ENCODE measurements around the gene PDE2A. TPM values are rescaled to one million over a fixed set of nuclear protein-coding genes. Genes with fewer than 3 reads are reported as not detected.
A peak's percentile ranks its signal among the peaks of the same experiment; 100 is the strongest.

PDE2A gene
- total and polyA plus RNA-seq, 4 donors: 9.4 to 17.5 (median 14.1) TPM

- peaks cover 37% of the 10 kb centered on the region for H3K4me1 ChIP-seq (ENCODE audit: control insufficient read depth, insufficient read depth, low read length)
- H3K27me3 ChIP-seq (ENCODE audit: control insufficient read depth, insufficient read depth, low read length): peaks cover 36% of the 10 kb centered on the region
- peak in 1 of 6 donors; percentile 58 for DNase-seq (ENCODE audit: low read depth in 4 of 6, low spot score in 6 of 6)
- WGBS (ENCODE audit: insufficient coverage): 1% methylated on average over 69 of the region's 85 CpGs
- no peaks in the 10 kb centered on the region for H3K36me3 ChIP-seq (ENCODE audit: control insufficient read depth, insufficient read depth, low read length)
- no peaks in the 10 kb centered on the region for H3K9me3 ChIP-seq (ENCODE audit: control insufficient read depth, insufficient read depth, low read length)
- H3K27ac ChIP-seq (ENCODE audit: low read depth, low read length): no peak overlapping the region
- peak overlapping the region; percentile 39 for H3K4me3 ChIP-seq (ENCODE audit: low read depth, low read length)
Measured at GRCh38 chr11:72642043-72642883, 32.0 kb downstream of the PDE2A start.

- Histone ChIP-seq H3K27me3 (ENCODE audit: control insufficient read depth, insufficient read depth, low read length) (peaks cover 36% of the 10 kb centered on the region), H3K27ac (ENCODE audit: low read depth, low read length) (no peak overlapping the region), H3K36me3 (ENCODE audit: control insufficient read depth, insufficient read depth, low read length) (no peaks in the 10 kb centered on the region), H3K4me1 (ENCODE audit: control insufficient read depth, insufficient read depth, low read length) (peaks cover 44% of the 10 kb centered on the region), H3K4me3 (ENCODE audit: low read depth, low read length) (peak overlapping the region; percentile 16), H3K9me3 (ENCODE audit: control insufficient read depth, insufficient read depth, low read length) (no peaks in the 10 kb centered on the region)
- 56% methylated on average over 12 of the region's 12 CpGs for WGBS (ENCODE audit: insufficient coverage)
- DNase-seq (ENCODE audit: low read depth in 4 of 6, low spot score in 6 of 6): no peak
Measured at GRCh38 chr11:72641522-72642042, 32.6 kb downstream of the PDE2A start.

DNA sequence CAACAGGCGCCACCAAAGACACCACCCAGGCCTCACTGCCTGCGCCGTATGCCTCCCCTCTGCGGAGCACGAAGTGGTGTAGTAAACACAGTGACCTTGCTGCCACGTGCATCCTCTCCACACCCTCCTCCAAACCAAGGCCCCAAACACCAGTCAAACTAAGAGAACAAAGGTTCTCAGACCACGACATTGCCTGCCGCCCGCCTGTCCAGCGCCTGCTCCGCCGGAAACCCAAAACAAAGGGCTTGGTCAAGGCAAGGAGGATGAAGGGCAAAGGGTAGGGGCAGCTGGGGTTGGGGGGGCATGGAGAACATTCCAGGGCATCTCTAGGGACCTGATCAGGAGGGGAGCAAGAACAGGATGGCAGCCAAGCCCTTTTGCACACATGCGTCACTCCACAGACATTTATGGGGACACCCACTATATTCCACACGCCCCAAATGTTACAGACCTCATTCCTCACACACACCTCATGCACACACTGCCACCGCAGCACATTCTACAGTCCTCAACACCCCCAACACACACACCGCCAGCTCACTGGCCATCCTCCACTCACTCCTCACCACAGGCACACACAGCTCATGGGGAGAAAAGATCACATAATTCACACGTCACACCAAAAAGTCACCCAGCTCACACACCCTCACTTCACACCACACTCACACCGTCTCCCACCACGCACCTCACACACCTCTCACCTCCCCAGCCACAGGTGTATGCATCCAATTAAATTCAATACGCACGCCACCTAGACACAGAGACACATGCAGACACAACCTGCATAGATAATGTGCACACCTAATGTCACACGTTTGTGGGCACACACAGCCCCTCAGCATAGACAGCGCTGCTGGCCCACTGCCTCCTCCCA is 34.5 kb downstream of the PDE2A start:
- no peak overlapping the region for H3K27ac ChIP-seq (ENCODE audit: low read depth, low read length)
- no peaks in the 10 kb centered on the region for H3K36me3 ChIP-seq (ENCODE audit: control insufficient read depth, insufficient read depth, low read length)
- 81% methylated on average over 23 of the region's 23 CpGs for WGBS (ENCODE audit: insufficient coverage)
- H3K27me3 ChIP-seq (ENCODE audit: control insufficient read depth, insufficient read depth, low read length): peaks cover 36% of the 10 kb centered on the region
- no peak overlapping the region for H3K4me3 ChIP-seq (ENCODE audit: low read depth, low read length)
- H3K4me1 ChIP-seq (ENCODE audit: control insufficient read depth, insufficient read depth, low read length): peaks cover 55% of the 10 kb centered on the region
- no peak for DNase-seq (ENCODE audit: low read depth in 4 of 6, low spot score in 6 of 6)
- H3K9me3 ChIP-seq (ENCODE audit: control insufficient read depth, insufficient read depth, low read length): no peaks in the 10 kb centered on the region

DNA sequence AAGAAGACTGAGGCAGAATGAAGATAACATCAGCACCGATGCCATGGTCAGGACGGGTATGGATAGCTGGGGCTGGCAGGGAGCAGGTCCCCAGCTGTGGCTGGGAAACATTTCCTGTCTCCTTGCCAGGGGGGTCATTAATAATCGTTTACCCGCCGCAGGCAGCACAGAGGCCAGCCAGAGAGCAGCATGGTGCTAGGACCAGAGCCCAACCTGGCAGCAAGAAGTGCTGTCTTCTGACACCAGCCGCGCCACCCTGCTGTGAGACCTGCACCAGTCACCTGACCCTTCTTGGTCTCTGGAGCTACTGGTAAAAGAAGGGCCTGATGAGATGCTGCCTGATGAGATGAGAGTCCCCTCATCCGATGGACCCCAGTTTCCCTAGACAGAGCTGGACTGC is 36.3 kb downstream of the PDE2A start:
- peaks cover 62% of the 10 kb centered on the region for H3K4me1 ChIP-seq (ENCODE audit: control insufficient read depth, insufficient read depth, low read length)
- DNase-seq (ENCODE audit: low read depth in 4 of 6, low spot score in 6 of 6): peak in 1 of 6 donors; percentile 42
- 27% methylated on average over 8 of the region's 8 CpGs for WGBS (ENCODE audit: insufficient coverage)
- H3K9me3 ChIP-seq (ENCODE audit: control insufficient read depth, insufficient read depth, low read length): no peaks in the 10 kb centered on the region
- peaks cover 31% of the 10 kb centered on the region for H3K27me3 ChIP-seq (ENCODE audit: control insufficient read depth, insufficient read depth, low read length)
- no peaks in the 10 kb centered on the region for H3K36me3 ChIP-seq (ENCODE audit: control insufficient read depth, insufficient read depth, low read length)
- H3K4me3 ChIP-seq (ENCODE audit: low read depth, low read length): no peak overlapping the region
- H3K27ac ChIP-seq (ENCODE audit: low read depth, low read length): no peak overlapping the region

DNA sequence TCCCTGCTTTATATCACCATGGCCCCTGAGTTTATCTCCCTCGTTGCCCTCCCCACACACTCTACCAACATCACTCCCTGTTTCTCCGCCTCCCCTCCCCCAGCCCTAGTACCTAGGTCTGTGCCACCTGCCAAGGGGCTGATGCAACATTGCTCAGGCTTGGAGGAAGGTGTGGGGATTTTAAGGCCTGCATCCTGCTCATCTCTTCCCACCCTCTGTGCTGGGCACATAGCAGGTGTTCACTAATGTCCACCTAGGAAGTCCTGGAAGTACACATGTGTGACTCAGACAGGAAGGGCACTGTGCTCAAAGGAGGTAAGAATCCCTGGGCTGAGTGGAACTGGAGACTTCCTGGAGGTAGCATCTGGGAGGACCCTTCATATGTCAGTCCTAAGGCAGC is 37.0 kb downstream of the PDE2A start:
- Histone ChIP-seq H3K4me1 (ENCODE audit: control insufficient read depth, insufficient read depth, low read length) (peaks cover 63% of the 10 kb centered on the region), H3K36me3 (ENCODE audit: control insufficient read depth, insufficient read depth, low read length) (no peaks in the 10 kb centered on the region), H3K9me3 (ENCODE audit: control insufficient read depth, insufficient read depth, low read length) (no peaks in the 10 kb centered on the region), H3K4me3 (ENCODE audit: low read depth, low read length) (no peak overlapping the region), H3K27me3 (ENCODE audit: control insufficient read depth, insufficient read depth, low read length) (peaks cover 28% of the 10 kb centered on the region), H3K27ac (ENCODE audit: low read depth, low read length) (no peak overlapping the region)
- no peak for DNase-seq (ENCODE audit: low read depth in 4 of 6, low spot score in 6 of 6)
- 30% methylated on average over 1 of the region's 2 CpGs for WGBS (ENCODE audit: insufficient coverage)

DNA sequence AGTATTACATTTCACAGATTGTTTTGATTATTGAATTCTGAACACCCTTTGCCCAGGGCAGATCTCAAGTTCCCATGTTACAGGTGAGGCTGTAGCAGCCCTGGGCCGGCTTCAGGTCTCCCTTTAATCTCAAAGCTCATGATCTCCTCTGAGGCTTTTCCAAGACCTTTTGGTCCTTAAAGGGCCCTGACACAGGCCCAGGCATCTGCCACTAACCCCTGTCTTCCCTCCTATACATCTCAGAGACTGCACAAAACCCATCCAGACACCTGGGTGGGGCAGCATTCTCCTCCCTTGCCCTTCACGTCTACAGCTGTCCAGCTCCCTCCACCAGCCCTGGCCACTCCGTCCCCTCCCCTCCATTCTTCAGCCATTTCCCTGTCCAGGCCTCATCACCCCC is 37.8 kb downstream of the PDE2A start:
- WGBS (ENCODE audit: insufficient coverage): 80% methylated on average over 3 of the region's 3 CpGs
- H3K36me3 ChIP-seq (ENCODE audit: control insufficient read depth, insufficient read depth, low read length): no peaks in the 10 kb centered on the region
- H3K9me3 ChIP-seq (ENCODE audit: control insufficient read depth, insufficient read depth, low read length): no peaks in the 10 kb centered on the region
- DNase-seq (ENCODE audit: low read depth in 4 of 6, low spot score in 6 of 6): no peak
- H3K4me1 ChIP-seq (ENCODE audit: control insufficient read depth, insufficient read depth, low read length): peaks cover 65% of the 10 kb centered on the region
- no peak overlapping the region for H3K4me3 ChIP-seq (ENCODE audit: low read depth, low read length)
- H3K27ac ChIP-seq (ENCODE audit: low read depth, low read length): no peak overlapping the region
- peaks cover 21% of the 10 kb centered on the region for H3K27me3 ChIP-seq (ENCODE audit: control insufficient read depth, insufficient read depth, low read length)

GRCh38 chr11:72635933-72636332 is 38.3 kb downstream of the PDE2A start:
- Histone ChIP-seq H3K9me3 (ENCODE audit: control insufficient read depth, insufficient read depth, low read length) (no peaks in the 10 kb centered on the region), H3K36me3 (ENCODE audit: control insufficient read depth, insufficient read depth, low read length) (no peaks in the 10 kb centered on the region), H3K4me3 (ENCODE audit: low read depth, low read length) (no peak overlapping the region), H3K27ac (ENCODE audit: low read depth, low read length) (no peak overlapping the region), H3K27me3 (ENCODE audit: control insufficient read depth, insufficient read depth, low read length) (peaks cover 17% of the 10 kb centered on the region), H3K4me1 (ENCODE audit: control insufficient read depth, insufficient read depth, low read length) (peaks cover 70% of the 10 kb centered on the region)
- WGBS (ENCODE audit: insufficient coverage): 36% methylated on average over 3 of the region's 6 CpGs
- peak in 1 of 6 donors; percentile 32 for DNase-seq (ENCODE audit: low read depth in 4 of 6, low spot score in 6 of 6)

- peak in 1 of 6 donors; percentile 45 for DNase-seq (ENCODE audit: low read depth in 4 of 6, low spot score in 6 of 6)
Measured at GRCh38 chr11:72635309-72635915, 38.8 kb downstream of the PDE2A start.

DNA sequence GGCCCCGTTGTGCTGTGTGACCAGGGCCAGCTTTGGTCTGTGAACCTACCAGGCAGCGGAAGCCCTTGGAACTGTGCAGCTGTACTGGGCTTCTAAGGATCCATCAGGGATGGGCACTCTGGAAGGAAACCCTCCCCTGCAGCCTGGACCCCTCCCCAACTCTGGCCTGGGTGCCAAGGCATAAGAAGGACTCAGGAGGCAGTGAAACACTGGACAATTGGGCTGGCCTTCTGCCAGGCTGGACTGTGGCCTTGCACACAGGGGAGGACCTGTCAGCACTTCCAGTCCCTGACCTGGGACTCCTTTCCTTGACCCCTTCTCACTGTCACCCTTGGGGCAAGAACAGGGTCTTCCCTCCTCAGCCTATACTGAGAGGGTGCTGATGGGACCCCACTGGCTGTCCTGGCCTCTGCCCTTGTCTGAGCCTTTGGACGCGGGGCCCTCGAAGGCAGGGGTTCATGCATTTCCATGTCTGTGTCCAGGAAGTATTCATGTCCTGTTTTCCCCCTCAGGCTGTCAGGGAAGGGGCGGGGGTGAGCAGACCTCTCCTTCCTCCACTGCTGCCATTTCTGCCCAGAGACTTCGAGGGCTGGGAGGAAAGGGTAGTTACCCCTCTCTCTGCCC is 39.6 kb downstream of the PDE2A start:
- H3K4me3 ChIP-seq (ENCODE audit: low read depth, low read length): no peak overlapping the region
- H3K4me1 ChIP-seq (ENCODE audit: control insufficient read depth, insufficient read depth, low read length): peaks cover 83% of the 10 kb centered on the region

More at GRCh38 chr11:72635309-72635915, 38.8 kb downstream of the PDE2A start:
- H3K27ac ChIP-seq (ENCODE audit: low read depth, low read length): no peak overlapping the region
- H3K36me3 ChIP-seq (ENCODE audit: control insufficient read depth, insufficient read depth, low read length): no peaks in the 10 kb centered on the region
- H3K9me3 ChIP-seq (ENCODE audit: control insufficient read depth, insufficient read depth, low read length): no peaks in the 10 kb centered on the region
- H3K27me3 ChIP-seq (ENCODE audit: control insufficient read depth, insufficient read depth, low read length): peaks cover 11% of the 10 kb centered on the region
- no peak overlapping the region for H3K4me3 ChIP-seq (ENCODE audit: low read depth, low read length)
- 85% methylated on average over 8 of the region's 9 CpGs for WGBS (ENCODE audit: insufficient coverage)
- peaks cover 75% of the 10 kb centered on the region for H3K4me1 ChIP-seq (ENCODE audit: control insufficient read depth, insufficient read depth, low read length)

More for the DNA sequence above, 39.6 kb downstream of the PDE2A start:
- no peak for DNase-seq (ENCODE audit: low read depth in 4 of 6, low spot score in 6 of 6)
- Histone ChIP-seq H3K36me3 (ENCODE audit: control insufficient read depth, insufficient read depth, low read length) (no peaks in the 10 kb centered on the region), H3K27me3 (ENCODE audit: control insufficient read depth, insufficient read depth, low read length) (peaks cover 3% of the 10 kb centered on the region), H3K27ac (ENCODE audit: low read depth, low read length) (no peak overlapping the region), H3K9me3 (ENCODE audit: control insufficient read depth, insufficient read depth, low read length) (no peaks in the 10 kb centered on the region)
- 65% methylated on average over 5 of the region's 7 CpGs for WGBS (ENCODE audit: insufficient coverage)

Measured in spinal cord (tissue), 10 donors.